GM23248 (cell line): ENCODE data around the gene PYGM.

Experiments used
- EZH2 ChIP-seq: fragments of 200-600 bp; sonication (generic); IDR thresholded peaks from 2 replicates; pipeline ENCODE4 v1.6.1; 2018; ENCODE audit warnings: antibody characterized with exemption, mild to moderate bottlenecking; ENCODE audit not compliant: insufficient read depth, poor library complexity, severe bottlenecking
- EZH2phosphoT487 ChIP-seq: fragments of 200-600 bp; sonication (generic); IDR thresholded peaks from 2 replicates; pipeline ENCODE4 v1.6.1; 2018; ENCODE audit warnings: antibody characterized with exemption, moderate library complexity, mild to moderate bottlenecking, low read depth; ENCODE audit not compliant: insufficient read depth

- TF ChIP-seq EZH2phosphoT487 = no peak
- TF ChIP-seq EZH2 = no peak
Measured at GRCh38 chr11:64763526-64764039, 3.8 kb upstream of the PYGM start.
